MCF 10A (cell line): Measurements from ENCODE around the gene HECTD4. TPM values are rescaled to one million over a fixed set of nuclear protein-coding genes. Genes with fewer than 3 reads are reported as not detected.

ENCODE experiments used
- BruUV-seq: library from RNA; stranded (reverse); fragments of 400-500 nt; replicated peaks from 2 replicates; lab custom pipeline; 2021; lab: Mats Ljungman, UMichigan
- CTCF ChIA-PET: fragments of 300-600 bp; sonication (Branson Sonifier 250); formaldehyde crosslinking; extraction: SDS; loops from one replicate; lab custom pipeline; 2021; ENCODE audit warnings: antibody characterized with exemption, inconsistent platforms; lab: Yijun Ruan, JAX
- POLR2A ChIA-PET: fragments of 300-600, 350-650 bp; sonication (Branson Sonifier 250); formaldehyde crosslinking; extraction: SDS; loops from one replicate; lab custom pipeline; 2020; ENCODE audit warnings: antibody characterized with exemption, inconsistent platforms; lab: Yijun Ruan, JAX
- DNase-seq: peaks from one replicate; pipeline ENCODE4 v3.0.0-alpha.2; 2018; ENCODE audit not compliant: unreplicated experiment
- H3K27ac Mint-ChIP-seq: one replicate; pipeline ENCODE4 v1.8.0; 2022; ENCODE audit warnings: mild to moderate bottlenecking, low read depth, mixed read lengths; ENCODE audit not compliant: unreplicated experiment
- H3K27me3 Mint-ChIP-seq: one replicate; pipeline ENCODE4 v1.8.0; 2022; ENCODE audit warnings: mixed read lengths; ENCODE audit not compliant: insufficient read depth, unreplicated experiment
- H3K36me3 Mint-ChIP-seq: one replicate; pipeline ENCODE4 v1.8.0; 2022; ENCODE audit warnings: mild to moderate bottlenecking, moderate library complexity, mixed read lengths; ENCODE audit not compliant: insufficient read depth, unreplicated experiment
- H3K4me1 Mint-ChIP-seq: one replicate; pipeline ENCODE4 v1.8.0; 2022; ENCODE audit warnings: mixed read lengths; ENCODE audit not compliant: insufficient read depth, unreplicated experiment
- H3K4me3 Mint-ChIP-seq: one replicate; pipeline ENCODE4 v1.8.0; 2022; ENCODE audit warnings: mild to moderate bottlenecking, moderate library complexity, mixed read lengths; ENCODE audit not compliant: unreplicated experiment
- H3K9me3 Mint-ChIP-seq: one replicate; pipeline ENCODE4 v1.8.0; 2022; ENCODE audit warnings: mixed read lengths; ENCODE audit not compliant: unreplicated experiment
- intact Hi-C: fragments of 100-400 bp; cut with micrococcal nuclease; formaldehyde crosslinking; loops from 2 replicates; pipeline ENCODE4 v1.14.1; 2022
- total RNA-seq: library from RNA; stranded (reverse); gene quantifications from 2 replicates; pipeline ENCODE4 v1.2.3, GENCODE V29; 2022
- TF ChIP-seq, protein P1 (sequence below): fragments of 200-600 bp; IDR thresholded peaks from one replicate; pipeline ENCODE4 v1.8.0; 2022; ENCODE audit warnings: antibody characterized with exemption, mild to moderate bottlenecking; ENCODE audit not compliant: unreplicated experiment

HECTD4 gene
- total RNA-seq, 1 experiment from 2014 or later = 35.2 TPM

- ChIA-PET CTCF (interaction anchor here (0.6 to 9.6 kb wide), 6 partner anchors 8 to 136 kb away, joined by 3 to 95 read pairs (median 3); no protein-coding TSS in a partner anchor), POLR2A (interaction anchor here (0.5 to 15.7 kb wide), 10 partner anchors 10 to 524 kb away, joined by 3 to 530 read pairs (median 4); partner anchors contain the start of genes ACAD10, BRAP, ERP29 and NAA25)
- H3K36me3 Mint-ChIP-seq = no peaks in the 10 kb centered on the region
- H3K4me3 Mint-ChIP-seq = peak overlapping the region; percentile 62
- intact Hi-C loops = no loop called here
- TF ChIP-seq, protein P1, sequence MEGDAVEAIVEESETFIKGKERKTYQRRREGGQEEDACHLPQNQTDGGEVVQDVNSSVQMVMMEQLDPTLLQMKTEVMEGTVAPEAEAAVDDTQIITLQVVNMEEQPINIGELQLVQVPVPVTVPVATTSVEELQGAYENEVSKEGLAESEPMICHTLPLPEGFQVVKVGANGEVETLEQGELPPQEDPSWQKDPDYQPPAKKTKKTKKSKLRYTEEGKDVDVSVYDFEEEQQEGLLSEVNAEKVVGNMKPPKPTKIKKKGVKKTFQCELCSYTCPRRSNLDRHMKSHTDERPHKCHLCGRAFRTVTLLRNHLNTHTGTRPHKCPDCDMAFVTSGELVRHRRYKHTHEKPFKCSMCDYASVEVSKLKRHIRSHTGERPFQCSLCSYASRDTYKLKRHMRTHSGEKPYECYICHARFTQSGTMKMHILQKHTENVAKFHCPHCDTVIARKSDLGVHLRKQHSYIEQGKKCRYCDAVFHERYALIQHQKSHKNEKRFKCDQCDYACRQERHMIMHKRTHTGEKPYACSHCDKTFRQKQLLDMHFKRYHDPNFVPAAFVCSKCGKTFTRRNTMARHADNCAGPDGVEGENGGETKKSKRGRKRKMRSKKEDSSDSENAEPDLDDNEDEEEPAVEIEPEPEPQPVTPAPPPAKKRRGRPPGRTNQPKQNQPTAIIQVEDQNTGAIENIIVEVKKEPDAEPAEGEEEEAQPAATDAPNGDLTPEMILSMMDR = no peak
- peak overlapping the region; percentile 96 for H3K27ac Mint-ChIP-seq
- no TSS peak for BruUV-seq
- peak; percentile 92 for DNase-seq
- H3K9me3 Mint-ChIP-seq = no peaks in the 10 kb centered on the region
- H3K4me1 Mint-ChIP-seq = peaks cover 18% of the 10 kb centered on the region
- H3K27me3 Mint-ChIP-seq = no peaks in the 10 kb centered on the region
Observed at GRCh38 chr12:112121780-112122565, 260.3 kb downstream of the HECTD4 start.

- intact Hi-C loops = no loop called here
- CTCF ChIA-PET = no interaction called here
Observed at GRCh38 chr12:112117685-112118084, 264.5 kb downstream of the HECTD4 start.

DNA sequence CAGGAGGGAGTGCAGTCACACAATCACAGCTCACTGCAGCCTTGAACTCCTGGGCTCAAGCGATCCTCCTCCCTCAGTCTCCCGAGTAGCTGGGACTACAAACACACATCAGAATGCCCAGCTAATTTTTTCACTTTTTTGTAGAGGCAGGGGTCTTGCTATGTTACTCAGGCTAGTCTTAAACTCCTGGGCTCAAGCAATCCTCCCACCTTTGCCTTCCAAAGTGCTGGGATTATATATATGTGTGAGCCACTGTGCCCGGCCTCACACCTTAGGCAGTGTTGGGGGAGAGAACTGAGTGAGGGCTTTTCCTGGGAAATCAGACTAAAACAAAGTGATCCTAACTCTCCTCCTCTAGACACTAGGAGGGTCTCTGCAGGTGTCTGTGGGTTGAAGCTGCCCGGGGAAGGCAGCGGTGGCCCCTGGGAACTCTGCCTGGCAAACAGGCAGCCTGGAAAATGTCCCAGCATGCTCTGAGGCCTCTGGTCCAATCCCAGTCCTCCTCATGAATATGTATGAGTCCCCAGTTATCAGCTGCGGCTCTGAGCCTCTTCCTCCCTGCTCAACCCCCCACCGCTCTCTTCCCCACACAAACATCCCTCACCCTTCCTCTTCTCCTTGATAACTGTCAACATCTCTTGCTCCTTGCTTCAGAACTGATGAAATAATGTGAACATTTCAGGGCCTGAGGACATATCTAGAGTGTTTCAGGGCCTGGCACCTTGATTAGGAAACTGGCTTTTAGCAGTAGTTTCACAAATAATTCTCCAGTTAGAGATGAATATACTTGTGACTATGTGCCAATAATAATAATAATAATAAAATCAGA, 265.8 kb downstream of the HECTD4 start:
- Mint-ChIP-seq H3K4me3 (peak overlapping the region; percentile 28), H3K4me1 (peaks cover 18% of the 10 kb centered on the region), H3K36me3 (no peaks in the 10 kb centered on the region), H3K27ac (peak overlapping the region; percentile 90), H3K9me3 (no peaks in the 10 kb centered on the region), H3K27me3 (no peaks in the 10 kb centered on the region)
- ChIA-PET CTCF (interaction anchor here (0.7 to 6.0 kb wide), 2 partner anchors 8 to 137 kb away, joined by 3 to 95 read pairs; partner anchors contain the start of gene TRAFD1), POLR2A (interaction anchor here (0.5 to 13.8 kb wide), 6 partner anchors 7 to 548 kb away, joined by 3 to 530 read pairs (median 3); partner anchors contain the start of genes NAA25 and TRAFD1)
- TF ChIP-seq, protein P1 = no peak
- intact Hi-C loops = no loop called here
- BruUV-seq = TSS peak; percentile 40
- DNase-seq = peak; percentile 35

More at GRCh38 chr12:112117685-112118084, 264.5 kb downstream of the HECTD4 start:
- no peaks in the 10 kb centered on the region for H3K36me3 Mint-ChIP-seq
- no peak overlapping the region for H3K4me3 Mint-ChIP-seq
- TF ChIP-seq, protein P1 = no peak
- no TSS peak for BruUV-seq
- no peak for DNase-seq
- POLR2A ChIA-PET = interaction anchor here (0.6 to 13.8 kb wide), 7 partner anchors 8 to 1614 kb away, joined by 3 to 530 read pairs (median 3); partner anchors contain the start of genes NAA25 and TRAFD1
- H3K4me1 Mint-ChIP-seq = peaks cover 19% of the 10 kb centered on the region
- H3K9me3 Mint-ChIP-seq = no peaks in the 10 kb centered on the region
- no peak overlapping the region for H3K27ac Mint-ChIP-seq
- no peaks in the 10 kb centered on the region for H3K27me3 Mint-ChIP-seq
